Non-pigmented ciliary epithelial cell (primary cell): ENCODE data around the gene POLR2J3.
"Not testable (repeated sequence)": the region's sequence is repeated elsewhere in the genome, so short reads cannot be mapped to it uniquely, and the experiment has no call there.

ENCODE experiments used
- DNase-seq: peaks from one replicate; pipeline ENCODE4 v3.0.0-alpha.2; 2010; ENCODE audit warnings: low read depth

The POLR2J3 gene

DNA sequence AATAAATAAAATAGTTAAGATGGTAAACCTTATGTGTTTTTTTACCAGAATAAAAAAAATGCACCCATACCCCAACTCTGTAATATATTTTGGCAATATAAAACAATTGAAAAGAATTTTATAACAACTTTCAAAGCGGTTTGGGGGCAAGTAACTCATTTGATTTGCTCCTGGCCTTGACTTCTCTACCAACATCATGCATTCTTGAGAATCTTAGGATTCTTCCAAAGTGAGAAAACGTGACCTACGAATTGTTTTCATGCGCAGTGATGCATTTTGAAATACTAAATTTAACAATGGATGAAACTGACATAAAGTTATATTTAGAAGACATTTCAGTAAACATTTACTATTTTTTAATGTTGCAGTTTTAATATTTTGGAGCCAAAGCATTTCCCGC lies 51.6 kb downstream of the POLR2J3 start:
- not testable (repeated sequence) for DNase-seq

DNA sequence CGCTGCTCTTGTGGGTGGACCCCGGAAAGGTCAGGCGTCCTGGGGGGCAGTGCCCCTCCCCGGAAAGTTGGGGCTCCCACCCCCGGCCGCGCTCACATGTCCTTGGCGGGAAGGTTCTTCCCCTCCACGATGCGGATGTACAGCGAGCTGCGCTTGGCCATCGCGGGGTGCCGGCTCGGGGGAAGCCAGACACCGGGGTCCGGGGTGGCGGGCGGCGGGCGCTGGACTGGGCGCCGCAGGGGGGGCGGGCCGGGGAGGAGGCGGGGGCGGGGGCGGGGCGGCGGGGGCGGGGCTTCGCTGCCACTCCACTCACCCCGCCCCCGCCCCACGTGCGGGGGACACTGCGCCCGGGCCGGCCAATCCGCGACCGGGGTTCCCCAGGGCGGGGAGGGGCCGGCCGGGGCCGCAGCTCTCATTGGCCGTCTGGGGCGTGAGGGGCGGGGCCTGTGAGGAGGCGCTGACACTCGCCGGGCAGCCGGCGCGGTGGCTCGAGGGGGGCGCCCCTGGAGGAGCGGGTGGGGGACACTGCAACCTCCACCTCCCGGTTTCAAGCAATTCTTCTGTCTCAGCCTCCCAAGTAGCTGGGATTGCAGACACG lies 54.7 kb downstream of the POLR2J3 start, which contains the start of gene RASA4B:
TSS of gene RASA4B (minus strand) at position 228 of the 598 bp plus-strand sequence. CDS start at position 161, 67 bp downstream.
- DNase-seq = not testable (repeated sequence)
